ENCODE results near the gene E2F4. TPM values are rescaled to one million over a fixed set of nuclear protein-coding genes. Genes with fewer than 3 reads are reported as not detected.

Gene E2F4
- total and polyA plus RNA-seq, 10 of the 15 experiments (the other 5 are each of a cell fraction or from before 2014, with no cell fraction given) = 11.7 to 132 (median 95.9) TPM

- no peak for TF ChIP-seq IRF5 (IDR thresholded peaks at IDR 0.05; ENCODE audit: borderline replicate concordance)
- peak; percentile 47 for TF ChIP-seq USF2 (IDR thresholded peaks at IDR 0.05; ENCODE audit: borderline replicate concordance, low read depth, low read length)
- TF ChIP-seq NBN (IDR thresholded peaks at IDR 0.05) = peak; percentile 33; the same call in 1 of the 2 replicates
- TF ChIP-seq PRDM15 (CRISPR knock-in tag; IDR thresholded peaks at IDR 0.05) = no peak
- TF ChIP-seq CEBPB (IDR thresholded peaks at IDR 0.05; ENCODE audit: borderline replicate concordance in 1 of 2, low read depth in 2 of 2, low read length in 2 of 2) = no peak
- TF ChIP-seq POU2F2 (IDR thresholded peaks at IDR 0.05; ENCODE audit: borderline replicate concordance, low read depth, low read length) = no peak
- TF ChIP-seq CHD2 (IDR thresholded peaks at IDR 0.05; ENCODE audit: borderline replicate concordance, low read depth, low read length) = 0 out of 2 replicates have a peak, but pooled peaks have one; percentile 34
- TF ChIP-seq FOS (IDR thresholded peaks at IDR 0.05; ENCODE audit: borderline replicate concordance, extremely low read depth, insufficient read length) = no peak
- no peak for TF ChIP-seq ZNF274 (IDR thresholded peaks at IDR 0.05; ENCODE audit: insufficient read depth, insufficient read length)
- TF ChIP-seq SIX5 (IDR thresholded peaks at IDR 0.05; ENCODE audit: low read depth, low read length, severe bottlenecking) = no peak
- no peak for TF ChIP-seq MLLT1 (IDR thresholded peaks at IDR 0.05)
- 0 out of 6 replicates have a peak, but pooled peaks of 1 of the 3 experiments have one; percentile 1 for TF ChIP-seq CTCF (IDR thresholded peaks at IDR 0.05 in 2 of 3, conservative IDR thresholded peaks at IDR 0.05 in 1 of 3; ENCODE audit: control insufficient read depth in 2 of 3, extremely low read depth in 1 of 3, insufficient read depth in 1 of 3, low read depth in 3 of 3, low read length in 3 of 3)
- peak; percentile 86 for TF ChIP-seq RAD51 (IDR thresholded peaks at IDR 0.05)
- TF ChIP-seq EGR1 (IDR thresholded peaks at IDR 0.05; ENCODE audit: borderline replicate concordance in 1 of 2, low read depth in 2 of 2, low read length in 2 of 2) = no peak
- no peak for TF ChIP-seq STAT3 (IDR thresholded peaks at IDR 0.05; ENCODE audit: low read depth, low read length)
- TF ChIP-seq SUZ12 (IDR thresholded peaks at IDR 0.05; ENCODE audit: unreplicated experiment) = no peak
- TF ChIP-seq RCOR1 (conservative IDR thresholded peaks at IDR 0.05; ENCODE audit: low read depth, low read length) = no peak
- 0 out of 2 replicates have a peak, but pooled peaks have one; percentile 8 for TF ChIP-seq DPF2 (IDR thresholded peaks at IDR 0.05)
- no peak for TF ChIP-seq TBL1XR1 (IDR thresholded peaks at IDR 0.05; ENCODE audit: low read depth, low read length)
- peak; percentile 91 to 94 for TF ChIP-seq BHLHE40 (IDR thresholded peaks at IDR 0.05; ENCODE audit: borderline replicate concordance in 1 of 2, low read depth in 2 of 2, low read length in 1 of 2)
Measured at GRCh38 chr16:67166598-67167168, 25.3 kb upstream of the E2F4 start (continued).
